Subcutaneous adipose tissue (tissue), 4 donors: ENCODE results near the gene SHBG. TPM values are rescaled to one million over a fixed set of nuclear protein-coding genes. Genes with fewer than 3 reads are reported as not detected.

Source experiments
- small RNA-seq: library from RNA; depleted of rRNA; stranded (forward); fragments of <200 nt; gene quantifications from one replicate; pipeline ENCODE3, GENCODE V24; 2016
- total RNA-seq, 4 donors: library from RNA; depleted of rRNA; stranded (reverse); fragments of >200 nt; gene quantifications; one replicate each; pipeline ENCODE4 v1.1.0, GENCODE V29; 2016
- TF ChIP-seq, protein P1 (sequence below): fragments of 450-650 bp; IDR thresholded peaks from one replicate; pipeline ENCODE4 v1.5.1; 2016; ENCODE audit warnings: low read depth, mild to moderate bottlenecking, control low read depth, antibody characterized with exemption, moderate library complexity

SHBG gene
- total RNA-seq, 4 donors from 2014 or later: 0.44 to 2.1 (median 1.1) TPM

GRCh38 chr17:7673239-7673638, 43.3 kb downstream of the SHBG start:
- TF ChIP-seq, protein P1, sequence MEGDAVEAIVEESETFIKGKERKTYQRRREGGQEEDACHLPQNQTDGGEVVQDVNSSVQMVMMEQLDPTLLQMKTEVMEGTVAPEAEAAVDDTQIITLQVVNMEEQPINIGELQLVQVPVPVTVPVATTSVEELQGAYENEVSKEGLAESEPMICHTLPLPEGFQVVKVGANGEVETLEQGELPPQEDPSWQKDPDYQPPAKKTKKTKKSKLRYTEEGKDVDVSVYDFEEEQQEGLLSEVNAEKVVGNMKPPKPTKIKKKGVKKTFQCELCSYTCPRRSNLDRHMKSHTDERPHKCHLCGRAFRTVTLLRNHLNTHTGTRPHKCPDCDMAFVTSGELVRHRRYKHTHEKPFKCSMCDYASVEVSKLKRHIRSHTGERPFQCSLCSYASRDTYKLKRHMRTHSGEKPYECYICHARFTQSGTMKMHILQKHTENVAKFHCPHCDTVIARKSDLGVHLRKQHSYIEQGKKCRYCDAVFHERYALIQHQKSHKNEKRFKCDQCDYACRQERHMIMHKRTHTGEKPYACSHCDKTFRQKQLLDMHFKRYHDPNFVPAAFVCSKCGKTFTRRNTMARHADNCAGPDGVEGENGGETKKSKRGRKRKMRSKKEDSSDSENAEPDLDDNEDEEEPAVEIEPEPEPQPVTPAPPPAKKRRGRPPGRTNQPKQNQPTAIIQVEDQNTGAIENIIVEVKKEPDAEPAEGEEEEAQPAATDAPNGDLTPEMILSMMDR: no peak

DNA sequence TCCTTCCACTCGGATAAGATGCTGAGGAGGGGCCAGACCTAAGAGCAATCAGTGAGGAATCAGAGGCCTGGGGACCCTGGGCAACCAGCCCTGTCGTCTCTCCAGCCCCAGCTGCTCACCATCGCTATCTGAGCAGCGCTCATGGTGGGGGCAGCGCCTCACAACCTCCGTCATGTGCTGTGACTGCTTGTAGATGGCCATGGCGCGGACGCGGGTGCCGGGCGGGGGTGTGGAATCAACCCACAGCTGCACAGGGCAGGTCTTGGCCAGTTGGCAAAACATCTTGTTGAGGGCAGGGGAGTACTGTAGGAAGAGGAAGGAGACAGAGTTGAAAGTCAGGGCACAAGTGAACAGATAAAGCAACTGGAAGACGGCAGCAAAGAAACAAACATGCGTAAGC, 45.0 kb downstream of the SHBG start:
- TF ChIP-seq, protein P1: no peak

- TF ChIP-seq, protein P1: no peak
Observed at GRCh38 chr17:7676533-7676932, 46.6 kb downstream of the SHBG start.

DNA sequence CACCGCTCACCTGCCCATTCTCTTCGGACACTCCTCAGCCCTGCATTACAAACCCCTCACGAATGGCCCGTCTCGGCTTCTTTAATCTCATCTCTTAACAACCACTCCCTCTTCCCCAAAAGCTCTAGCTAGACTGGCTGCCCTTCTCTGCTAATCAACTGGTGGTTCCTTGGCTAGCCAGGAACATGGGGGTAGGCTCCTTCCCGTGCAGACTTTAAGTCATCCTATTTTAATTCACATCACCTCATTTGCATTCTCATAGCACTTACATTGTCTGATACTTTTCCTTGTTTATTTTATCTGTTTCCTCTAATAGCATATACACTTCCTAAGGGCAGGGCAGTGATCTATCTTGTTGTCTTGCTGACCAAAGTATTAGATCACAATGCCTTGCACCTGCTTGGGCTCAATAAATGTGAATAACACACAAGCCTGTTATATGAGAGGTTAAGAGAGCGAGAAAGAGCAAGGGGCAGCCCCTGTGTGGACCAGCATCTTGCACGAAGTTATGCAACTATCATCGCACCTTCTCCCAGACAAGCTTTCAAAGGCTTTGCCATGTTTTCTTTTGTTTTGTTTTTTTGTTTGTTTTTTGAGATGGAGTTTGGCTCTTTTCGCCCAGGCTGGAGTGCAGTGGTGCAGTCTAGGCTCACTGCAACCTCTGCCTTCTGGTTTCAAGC, 47.6 kb downstream of the SHBG start:
- TF ChIP-seq, protein P1: no peak

Small RNAs within 50 kb of the gene (small RNA-seq; reads per million reads assigned to genes)
- not detected for gene CD68

Other genes with a start within 250 kb of the SHBG start
- gene TNK1, start 249.0 kb upstream of the SHBG start, total RNA-seq: 1 to 10 TPM in 3 of 4 donors, under 1 TPM in 1; 0.51 to 1.9 (median 1.1) TPM
- gene PLSCR3, start 235.6 kb upstream of the SHBG start, total RNA-seq: 10 to 100 TPM in 3 of 4 donors, 1 to 10 TPM in 1; 9.1 to 21.3 (median 16.2) TPM
- 100 to 1,000 TPM in 2 of 4 donors, 10 to 100 TPM in 2; 76.7 to 134 (median 109) TPM for gene TMEM256, start 226.0 kb upstream of the SHBG start, total RNA-seq
- gene NLGN2, start 222.3 kb upstream of the SHBG start, total RNA-seq: 1 to 10 TPM; 3.1 to 6.8 (median 4.2) TPM
- not detected for gene SPEM1, start 209.8 kb upstream of the SHBG start, total RNA-seq
- not detected for gene SPEM2, start 204.5 kb upstream of the SHBG start, total RNA-seq
- not detected for gene SPEM3, start 201.3 kb upstream of the SHBG start, total RNA-seq
- gene TMEM102, start 194.7 kb upstream of the SHBG start, total RNA-seq: 1 to 10 TPM; 2.9 to 7.8 (median 5.9) TPM
- gene FGF11, start 190.6 kb upstream of the SHBG start, total RNA-seq: 1 to 10 TPM in 2 of 4 donors, under 1 TPM in 1, not detected in 1; 0.88 to 1.3 (median 1.2) TPM
- gene CHRNB1, start 185.1 kb upstream of the SHBG start, total RNA-seq: 10 to 100 TPM in 1 of 4 donors, 1 to 10 TPM in 3; 2.4 to 10.4 (median 9.8) TPM
- gene ZBTB4, start 150.5 kb upstream of the SHBG start, total RNA-seq: 10 to 100 TPM; 34.2 to 58.0 (median 39.3) TPM
- not detected for gene SLC35G6, start 148.7 kb upstream of the SHBG start, total RNA-seq
- 100 to 1,000 TPM in 1 of 4 donors, 10 to 100 TPM in 3; 31.1 to 123 (median 58.5) TPM for gene POLR2A, start 145.8 kb upstream of the SHBG start, total RNA-seq
- 10 to 100 TPM; 21.2 to 61.9 (median 58.7) TPM for gene TNFSF12, start 81.1 kb upstream of the SHBG start, total RNA-seq
- gene TNFSF13, start 71.4 kb upstream of the SHBG start, total RNA-seq: 10 to 100 TPM; 22.8 to 69.5 (median 53.1) TPM
- gene SENP3, start 68.2 kb upstream of the SHBG start, total RNA-seq: 10 to 100 TPM; 41.6 to 64.7 (median 56.8) TPM
- 100 to 1,000 TPM in 3 of 4 donors, 10 to 100 TPM in 1; 56.9 to 609 (median 149) TPM for gene CD68, start 50.5 kb upstream of the SHBG start, total RNA-seq
- gene MPDU1, start 46.3 kb upstream of the SHBG start, total RNA-seq: 10 to 100 TPM; 53.9 to 94.2 (median 77.7) TPM
- 1 to 10 TPM in 1 of 4 donors, not detected in 3; 1.0 TPM for gene SOX15, start 40.0 kb upstream of the SHBG start, total RNA-seq
- 10 to 100 TPM; 12.2 to 35.0 (median 25.1) TPM for gene FXR2, start 15.2 kb upstream of the SHBG start, total RNA-seq
- 100 to 1,000 TPM in 1 of 4 donors, 10 to 100 TPM in 3; 69.6 to 126 (median 85.0) TPM for gene SAT2, start 2.3 kb upstream of the SHBG start, total RNA-seq
- under 1 TPM in 1 of 4 donors, not detected in 3; 0.38 TPM for gene ATP1B2, start 20.8 kb downstream of the SHBG start, total RNA-seq
- gene TP53, start 57.4 kb downstream of the SHBG start, total RNA-seq: 10 to 100 TPM; 13.8 to 21.7 (median 16.4) TPM
- gene WRAP53, start 58.3 kb downstream of the SHBG start, total RNA-seq: 1 to 10 TPM; 1.1 to 3.3 (median 2.1) TPM
- under 1 TPM; 0.22 to 0.82 (median 0.55) TPM for gene EFNB3, start 75.1 kb downstream of the SHBG start, total RNA-seq
- under 1 TPM; under 0.01 to 0.22 (median 0.18) TPM for gene DNAH2, start 87.6 kb downstream of the SHBG start, total RNA-seq
- gene KDM6B, start 204.1 kb downstream of the SHBG start, total RNA-seq: 10 to 100 TPM in 1 of 4 donors, 1 to 10 TPM in 3; 5.6 to 10.4 (median 6.6) TPM
- 10 to 100 TPM in 2 of 4 donors, 1 to 10 TPM in 2; 1.0 to 16.0 (median 10.8) TPM for gene TMEM88, start 224.9 kb downstream of the SHBG start, total RNA-seq
- 100 to 1,000 TPM in 2 of 4 donors, 10 to 100 TPM in 2; 68.0 to 184 (median 96.7) TPM for gene NAA38, start 227.4 kb downstream of the SHBG start, total RNA-seq
- 1 to 10 TPM; 4.1 to 7.7 (median 6.3) TPM for gene CYB5D1, start 227.9 kb downstream of the SHBG start, total RNA-seq